Stomach smooth muscle (tissue), 2 donors: ENCODE results near the gene SUFU.
"Not testable (repeated sequence)": the region's sequence is repeated elsewhere in the genome, so short reads cannot be mapped to it uniquely, and the experiment has no call there.

Experiments used
- H3K27ac ChIP-seq: one replicate; pipeline ENCODE4 v1.7.0; 2013; ENCODE audit warnings: mild to moderate bottlenecking, low read length, inconsistent platforms
- H3K27me3 ChIP-seq, 2 donors: one replicate each; pipeline ENCODE4 v1.7.0; 2013; ENCODE audit warnings: low read length in 2 of 2; ENCODE audit not compliant: insufficient read depth in 2 of 2, control insufficient read depth in 1 of 2
- H3K36me3 ChIP-seq, 2 donors: one replicate each; pipeline ENCODE4 v1.7.0; 2013; ENCODE audit warnings: low read length in 2 of 2; ENCODE audit not compliant: control insufficient read depth in 2 of 2, insufficient read depth in 2 of 2
- H3K4me1 ChIP-seq: one replicate; pipeline ENCODE4 v1.7.0; 2013; ENCODE audit warnings: low read length; ENCODE audit not compliant: control insufficient read depth, insufficient read depth
- H3K4me3 ChIP-seq, 2 donors: one replicate each; pipeline ENCODE4 v1.7.0; 2013; ENCODE audit warnings: low read length in 2 of 2
- H3K9ac ChIP-seq, 2 donors: one replicate each; pipeline ENCODE4 v1.7.0; 2013; ENCODE audit warnings: low read length in 2 of 2, mild to moderate bottlenecking in 1 of 2
- H3K9me3 ChIP-seq, 2 donors: one replicate each; pipeline ENCODE4 v1.7.0; 2013; ENCODE audit warnings: low read length in 2 of 2; ENCODE audit not compliant: control insufficient read depth in 2 of 2
- donor health status: healthy.
- donor health status: Pancreatic carcinoma.

SUFU gene

GRCh38 chr10:102484021-102484420, 19.8 kb upstream of the SUFU start:
- H3K27me3 ChIP-seq: no peaks in the 10 kb centered on the region
- H3K4me1 ChIP-seq: peaks cover 3% of the 10 kb centered on the region
- peaks cover 82 to 85% of the 10 kb centered on the region in 2 donors for H3K36me3 ChIP-seq
- no peaks in the 10 kb centered on the region for H3K9me3 ChIP-seq
- H3K9ac ChIP-seq: no peak overlapping the region
- H3K4me3 ChIP-seq: no peak overlapping the region
- no peak overlapping the region for H3K27ac ChIP-seq

- no peak overlapping the region for H3K4me3 ChIP-seq
- H3K4me1 ChIP-seq: no peaks in the 10 kb centered on the region
- H3K9ac ChIP-seq: no peak overlapping the region
- H3K9me3 ChIP-seq: no peaks in the 10 kb centered on the region
- H3K27ac ChIP-seq: no peak overlapping the region
- no peaks in the 10 kb centered on the region for H3K27me3 ChIP-seq
- H3K36me3 ChIP-seq: peaks cover 79 to 87% of the 10 kb centered on the region in 2 donors
Measured at GRCh38 chr10:102485093-102485784, 18.5 kb upstream of the SUFU start.

DNA sequence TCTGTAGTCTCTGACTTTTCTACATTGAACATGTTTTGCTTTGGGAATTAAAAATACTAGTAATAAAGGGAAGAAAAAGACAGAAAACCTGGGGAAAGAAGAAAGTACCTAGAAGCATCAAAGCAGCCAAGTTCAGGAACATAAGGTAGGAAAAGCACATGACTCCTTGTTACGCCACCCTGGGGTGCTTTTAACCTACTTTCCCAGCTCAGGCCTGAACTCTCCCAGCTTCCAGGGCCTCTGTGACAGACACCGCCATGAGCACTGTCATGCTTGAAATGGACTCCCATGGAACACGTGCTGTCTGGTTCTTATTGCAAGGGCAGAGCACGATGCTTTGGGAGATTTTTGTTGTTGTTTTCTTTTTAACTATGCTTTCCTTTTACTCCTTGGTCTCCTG, 12.6 kb upstream of the SUFU start:
- Histone ChIP-seq H3K36me3 (peaks cover 26 to 32% of the 10 kb centered on the region in 2 donors), H3K27ac (peak overlapping the region; percentile 37), H3K9me3 (no peaks in the 10 kb centered on the region), H3K27me3 (no peaks in the 10 kb centered on the region), H3K9ac (no peak overlapping the region), H3K4me3 (no peak overlapping the region), H3K4me1 (peaks cover 27% of the 10 kb centered on the region)

DNA sequence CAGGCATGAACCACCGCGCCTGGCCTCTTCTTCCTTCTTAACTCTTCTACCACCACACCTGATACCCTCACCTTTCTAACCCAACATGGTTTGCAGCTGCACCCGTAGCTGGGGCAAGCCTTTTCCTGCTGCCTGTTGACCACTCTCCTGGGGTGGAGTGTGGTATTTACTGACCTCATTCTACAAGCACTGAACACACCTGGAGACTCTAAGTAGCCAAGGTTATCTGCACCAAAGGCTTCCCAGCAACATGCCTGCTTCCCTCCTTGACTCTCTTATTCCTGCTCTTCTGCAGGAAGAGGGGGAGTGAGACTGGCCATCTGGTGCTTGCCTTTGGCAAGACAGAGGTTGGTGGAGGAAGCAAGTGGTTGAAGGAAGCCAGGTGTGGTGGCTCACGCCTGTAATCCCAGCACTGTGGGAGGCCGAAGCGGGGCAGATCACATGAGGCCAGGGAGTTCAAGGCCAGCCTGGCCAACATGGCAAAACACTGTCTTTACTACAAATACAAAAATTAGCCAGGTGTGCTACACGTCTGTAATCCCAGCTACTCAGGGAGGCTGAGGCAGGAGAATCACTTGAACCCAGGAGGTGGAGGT, 11.3 kb upstream of the SUFU start:
- Histone ChIP-seq H3K4me1 (peaks cover 27% of the 10 kb centered on the region), H3K27me3 (no peaks in the 10 kb centered on the region), H3K9ac (no peak overlapping the region), H3K9me3 (no peaks in the 10 kb centered on the region), H3K27ac (peak overlapping the region; percentile 73), H3K4me3 (peak overlapping the region in 1 of 2 donors; percentile 48), H3K36me3 (peaks cover 18 to 21% of the 10 kb centered on the region in 2 donors)

DNA sequence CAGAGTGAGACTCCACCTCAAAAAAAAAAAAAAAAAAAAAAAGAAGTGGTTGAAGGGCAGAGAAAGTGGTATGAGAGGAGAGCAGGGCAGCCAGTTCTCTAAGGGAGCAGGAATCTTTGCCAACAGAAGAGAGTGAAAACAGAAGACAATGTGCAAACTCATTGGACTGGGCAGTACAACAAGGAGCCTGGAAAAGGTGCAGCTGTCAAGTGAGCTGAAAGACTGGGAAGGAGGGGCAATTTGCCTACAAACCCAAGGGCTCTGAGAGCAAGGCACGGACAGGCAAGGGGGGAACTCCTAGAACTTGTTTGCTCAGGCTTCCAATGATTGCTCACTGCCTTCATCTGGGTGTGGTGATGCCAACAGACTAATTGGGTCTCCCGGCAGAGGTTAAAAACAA, 10.8 kb upstream of the SUFU start:
- H3K36me3 ChIP-seq: peaks cover 16 to 19% of the 10 kb centered on the region in 2 donors
- no peaks in the 10 kb centered on the region for H3K9me3 ChIP-seq
- peak overlapping the region in 1 of 2 donors; percentile 46 for H3K4me3 ChIP-seq
- peak overlapping the region; percentile 73 for H3K27ac ChIP-seq
- H3K9ac ChIP-seq: peak overlapping the region in 1 of 2 donors; percentile 2
- no peaks in the 10 kb centered on the region for H3K27me3 ChIP-seq
- H3K4me1 ChIP-seq: peaks cover 27% of the 10 kb centered on the region

DNA sequence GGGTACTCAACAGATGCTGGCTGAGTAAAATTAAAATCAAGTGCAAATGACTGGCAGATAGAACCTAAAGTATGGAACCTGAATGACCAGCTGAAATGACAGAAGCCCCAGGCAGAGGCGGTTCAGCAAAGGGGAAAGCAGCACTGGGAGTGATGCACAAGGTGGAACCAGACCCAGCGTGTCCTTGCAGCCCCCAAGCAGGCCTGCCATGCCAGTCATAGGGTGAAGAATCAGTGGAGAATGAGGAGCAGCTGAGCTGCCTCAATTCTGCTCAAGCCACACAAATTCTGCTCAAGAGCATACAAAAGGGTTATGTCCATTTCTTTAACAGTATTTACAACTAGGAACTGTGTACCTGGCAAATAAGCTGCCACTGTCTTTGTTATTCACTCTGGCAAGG, 10.0 kb upstream of the SUFU start:
- Histone ChIP-seq H3K4me1 (peaks cover 27% of the 10 kb centered on the region), H3K9ac (no peak overlapping the region), H3K36me3 (peaks cover 8 to 12% of the 10 kb centered on the region in 2 donors), H3K9me3 (no peaks in the 10 kb centered on the region), H3K27ac (peak overlapping the region; percentile 68), H3K27me3 (no peaks in the 10 kb centered on the region), H3K4me3 (peak overlapping the region; percentile 40 to 46)

- Histone ChIP-seq H3K27me3 (no peaks in the 10 kb centered on the region), H3K9ac (no peak overlapping the region), H3K36me3 (no peaks in the 10 kb centered on the region), H3K9me3 (no peaks in the 10 kb centered on the region), H3K4me3 (no peak overlapping the region), H3K27ac (no peak overlapping the region), H3K4me1 (peaks cover 31% of the 10 kb centered on the region)
Measured at GRCh38 chr10:102497545-102497944, 6.2 kb upstream of the SUFU start.

- H3K4me3 ChIP-seq: no peak overlapping the region
- no peaks in the 10 kb centered on the region for H3K27me3 ChIP-seq
- no peaks in the 10 kb centered on the region for H3K9me3 ChIP-seq
- no peak overlapping the region for H3K27ac ChIP-seq
- no peak overlapping the region for H3K9ac ChIP-seq
- H3K36me3 ChIP-seq: no peaks in the 10 kb centered on the region
- peaks cover 21% of the 10 kb centered on the region for H3K4me1 ChIP-seq
Measured at GRCh38 chr10:102499356-102499755, 4.4 kb upstream of the SUFU start.

- H3K27ac ChIP-seq, H3K9me3 ChIP-seq, H3K27me3 ChIP-seq, H3K36me3 ChIP-seq, H3K9ac ChIP-seq: not testable (repeated sequence)
- peak overlapping the region in 1 of 2 donors; percentile 98 for H3K4me3 ChIP-seq
- peaks cover 28% of the 10 kb centered on the region for H3K4me1 ChIP-seq
Measured at GRCh38 chr10:102500686-102501085, 3.1 kb upstream of the SUFU start.

DNA sequence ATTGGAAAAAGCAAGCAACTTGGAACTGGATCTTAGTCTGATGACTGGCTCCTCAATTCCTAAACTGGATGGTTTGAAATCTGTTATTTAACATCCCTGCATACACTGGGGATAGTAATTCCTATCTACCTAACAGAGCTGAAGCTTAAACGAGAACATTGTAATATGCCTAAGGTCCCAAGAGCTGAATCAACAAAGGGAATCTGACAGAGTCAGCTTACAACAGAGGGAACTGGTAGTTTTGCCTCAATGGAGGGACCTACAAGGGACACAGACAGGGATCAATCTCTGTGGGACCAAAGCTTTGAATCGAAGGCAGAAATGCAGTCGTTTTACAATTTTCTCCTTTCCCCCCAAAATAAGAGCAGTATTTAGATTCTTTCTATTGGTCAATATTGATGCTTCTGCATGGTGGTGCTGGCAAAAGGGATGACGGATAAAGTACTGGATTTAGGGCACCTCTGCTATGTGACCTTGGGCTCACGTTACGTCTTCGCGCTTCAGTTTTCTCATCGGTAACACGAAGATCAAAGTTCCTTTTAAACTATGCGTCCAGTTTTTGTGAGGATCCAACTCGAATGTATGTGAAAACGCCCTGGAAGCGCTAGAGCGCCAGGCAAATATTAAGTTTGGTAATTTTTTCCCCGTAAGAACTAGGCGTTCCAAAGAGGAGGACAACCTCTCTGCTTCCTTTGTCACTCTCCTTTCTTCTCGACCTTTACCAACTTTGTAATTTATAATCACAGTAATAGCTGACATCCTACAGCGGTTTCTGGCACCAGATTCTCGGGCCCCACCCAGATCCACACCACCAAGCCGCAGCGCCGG, 2.4 kb upstream of the SUFU start:
- H3K27ac ChIP-seq: peak overlapping the region; percentile 89
- peak overlapping the region; percentile 85 to 98 for H3K4me3 ChIP-seq
- no peaks in the 10 kb centered on the region for H3K36me3 ChIP-seq
- H3K4me1 ChIP-seq: peaks cover 29% of the 10 kb centered on the region
- H3K27me3 ChIP-seq: no peaks in the 10 kb centered on the region
- no peaks in the 10 kb centered on the region for H3K9me3 ChIP-seq
- peak overlapping the region; percentile 77 to 85 for H3K9ac ChIP-seq
